ENCODE results near the gene HORMAD1.
"Not testable (repeated sequence)": the region's sequence is repeated elsewhere in the genome, so short reads cannot be mapped to it uniquely, and the experiment has no call there.

HORMAD1 gene

DNA sequence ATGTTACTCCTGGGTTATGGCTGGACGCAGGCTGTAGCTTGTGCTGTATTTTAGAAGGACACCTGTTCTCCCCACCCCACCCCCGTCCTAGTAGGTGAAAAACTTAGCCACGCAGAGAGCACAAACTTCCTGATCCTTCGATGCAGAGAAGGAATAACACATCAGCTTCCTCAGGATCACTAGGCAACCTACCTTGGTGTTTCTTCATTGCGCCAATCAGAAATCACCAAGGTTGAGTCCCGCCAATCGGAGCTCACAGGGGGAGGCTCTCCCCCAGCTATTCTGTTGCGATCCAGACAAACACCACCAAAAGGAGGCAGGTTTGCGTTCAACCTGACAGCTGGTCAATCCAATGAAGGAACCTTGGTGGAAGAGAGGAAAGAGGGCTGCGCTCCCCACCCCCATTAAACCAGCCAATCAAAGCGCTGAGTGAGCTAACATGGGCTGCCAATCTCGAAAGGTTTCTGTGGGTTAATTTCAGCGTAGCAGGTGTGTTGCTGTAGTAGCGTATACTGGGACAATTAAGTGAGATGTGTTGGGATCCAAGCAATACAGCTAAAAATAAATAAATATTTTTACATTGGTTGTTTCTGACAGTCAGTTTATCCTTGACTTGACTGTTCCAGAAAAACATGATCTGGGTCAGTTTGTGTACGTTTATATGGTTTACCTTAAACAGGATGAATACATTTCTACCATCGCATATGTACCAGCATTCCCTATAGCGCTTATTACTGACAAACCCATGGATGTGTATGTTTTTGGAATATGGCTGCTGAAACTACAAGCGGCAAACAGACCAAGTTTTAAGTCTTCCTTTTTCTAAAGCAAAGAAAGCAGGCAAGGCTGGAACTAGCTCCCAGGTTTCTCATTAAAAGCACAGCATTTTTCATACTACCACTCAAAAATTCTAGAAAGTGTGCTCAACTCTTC, 23.4 kb downstream of the HORMAD1 start, which contains the start of gene GOLPH3L:
GOLPH3L (minus strand) TSS at position 160 of the 933 bp plus-strand sequence. CDS start 2,316 bp downstream, outside the sequence.
- peak; percentile 99 for DNase-seq (ENCODE audit: low spot score)

DNA sequence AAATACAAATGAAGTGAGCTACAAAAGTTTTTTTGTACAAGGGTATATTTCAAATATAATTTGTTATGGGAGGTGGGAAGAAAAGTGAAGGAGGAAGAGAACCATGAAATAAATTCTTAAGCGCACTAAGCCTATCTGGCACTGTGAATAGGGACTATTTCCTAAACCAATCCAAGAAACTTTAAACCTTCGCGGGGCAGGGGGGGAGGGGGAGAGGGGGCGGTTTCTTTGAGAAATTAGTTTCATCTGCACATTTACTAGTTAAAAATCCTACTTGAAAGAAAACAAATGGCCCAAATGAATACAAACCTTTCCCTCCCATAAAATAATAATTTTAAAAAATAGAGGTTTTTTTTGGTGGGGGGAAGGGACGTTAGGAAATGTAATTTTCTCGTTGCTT, 24.1 kb downstream of the HORMAD1 start:
- peak; percentile 16 for DNase-seq (ENCODE audit: low spot score)

- DNase-seq (ENCODE audit: low spot score) = no peak
Measured at GRCh38 chr1:150696162-150696561, 24.5 kb downstream of the HORMAD1 start.

DNA sequence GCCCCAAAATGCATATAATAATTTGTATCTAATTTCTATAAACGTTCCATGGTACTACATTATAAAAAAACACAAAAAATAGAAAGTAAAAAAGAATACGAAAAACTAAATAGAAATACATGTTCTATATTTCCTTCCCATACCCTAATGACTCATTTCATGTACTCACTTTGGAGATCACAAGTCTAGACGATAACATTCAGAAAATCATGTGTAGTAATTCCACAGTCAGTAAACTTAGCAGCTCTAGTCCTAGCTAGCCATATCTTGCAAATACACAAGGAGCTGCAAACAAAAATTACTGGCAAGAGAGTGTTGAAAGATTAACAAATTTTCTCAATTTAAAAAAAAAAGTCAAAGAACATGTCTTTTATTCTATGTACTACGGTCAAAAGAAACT, 25.1 kb downstream of the HORMAD1 start:
- DNase-seq (ENCODE audit: low spot score) = no peak

DNA sequence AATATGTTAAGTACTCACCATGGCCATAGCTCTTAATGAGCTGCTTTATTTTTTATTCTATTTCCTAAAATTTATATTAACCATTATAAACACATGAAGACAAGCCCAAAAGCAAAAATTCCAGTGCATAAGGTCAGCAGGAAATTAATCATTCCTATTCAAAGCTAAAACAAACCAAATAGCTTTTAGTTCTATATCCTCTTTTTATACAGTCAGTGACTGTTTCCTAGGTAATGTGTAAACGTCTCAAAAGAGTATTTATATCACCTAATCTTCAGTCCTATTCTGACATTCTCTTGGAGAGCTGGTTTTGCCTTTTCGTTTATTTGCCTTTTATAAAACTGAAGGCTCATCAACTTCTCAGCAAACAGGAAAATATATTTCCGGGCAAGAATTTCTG, 28.0 kb downstream of the HORMAD1 start:
- no peak for DNase-seq (ENCODE audit: low spot score)

DNA sequence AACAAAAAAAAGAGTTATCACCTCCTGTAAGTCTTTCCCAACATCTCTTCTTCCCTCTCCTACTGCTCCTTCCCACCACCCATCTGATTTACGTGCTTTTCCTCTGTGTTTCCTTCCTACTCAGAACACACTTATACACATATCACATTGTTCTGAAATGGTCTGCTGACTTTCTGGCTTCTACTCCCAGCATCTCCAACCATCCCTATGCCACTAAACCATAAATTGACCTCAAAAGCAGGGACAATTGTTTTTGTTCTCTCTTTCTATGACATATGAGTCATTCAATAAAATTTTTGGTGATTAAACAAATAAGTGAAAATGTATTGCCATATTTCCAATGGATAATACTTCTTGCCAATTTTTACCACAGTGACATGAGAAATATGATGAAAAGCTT, 31.9 kb downstream of the HORMAD1 start:
- DNase-seq (ENCODE audit: low spot score) = no peak

- no peak for DNase-seq (ENCODE audit: low spot score)
Measured at GRCh38 chr1:150686275-150686674, 34.4 kb downstream of the HORMAD1 start.

DNA sequence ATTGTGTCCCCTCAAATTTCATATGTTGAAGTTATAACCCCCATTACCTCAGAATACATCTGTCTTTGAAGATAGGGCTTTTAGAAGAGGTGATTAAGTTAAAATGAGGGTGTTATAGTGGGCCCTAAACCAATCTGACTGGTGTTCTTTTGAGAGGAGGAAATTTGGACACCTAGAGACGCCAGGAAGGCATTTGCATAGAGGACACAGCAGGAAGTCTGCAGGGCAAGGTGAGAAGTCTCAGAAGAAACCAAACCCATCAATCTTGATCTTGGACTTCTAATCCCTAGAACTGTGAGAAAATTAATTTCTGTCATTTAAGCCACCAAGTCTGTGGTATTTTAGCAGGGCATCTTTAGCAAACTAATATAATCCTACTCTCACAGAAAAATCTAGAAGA, 36.8 kb downstream of the HORMAD1 start:
- no peak for DNase-seq (ENCODE audit: low spot score)

DNA sequence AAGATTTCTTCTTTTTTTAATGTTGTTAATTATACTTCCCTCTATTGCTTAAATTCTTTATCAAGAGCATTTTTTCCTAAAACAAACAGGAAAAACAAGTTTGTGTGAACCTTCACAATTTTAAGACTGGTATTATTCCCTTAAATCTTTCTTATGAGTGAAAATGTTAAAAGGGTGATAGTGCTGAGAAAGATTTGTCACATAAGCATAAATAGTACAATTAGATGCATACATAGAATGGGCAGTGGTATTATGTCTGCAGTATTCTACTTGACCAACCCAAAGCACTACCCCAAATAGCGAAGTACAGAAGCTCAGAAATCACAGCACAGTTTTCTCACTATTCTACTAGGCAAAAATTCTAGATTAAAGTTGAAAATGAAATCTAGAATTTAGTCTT, 41.7 kb downstream of the HORMAD1 start:
- no peak for DNase-seq (ENCODE audit: low spot score)

DNA sequence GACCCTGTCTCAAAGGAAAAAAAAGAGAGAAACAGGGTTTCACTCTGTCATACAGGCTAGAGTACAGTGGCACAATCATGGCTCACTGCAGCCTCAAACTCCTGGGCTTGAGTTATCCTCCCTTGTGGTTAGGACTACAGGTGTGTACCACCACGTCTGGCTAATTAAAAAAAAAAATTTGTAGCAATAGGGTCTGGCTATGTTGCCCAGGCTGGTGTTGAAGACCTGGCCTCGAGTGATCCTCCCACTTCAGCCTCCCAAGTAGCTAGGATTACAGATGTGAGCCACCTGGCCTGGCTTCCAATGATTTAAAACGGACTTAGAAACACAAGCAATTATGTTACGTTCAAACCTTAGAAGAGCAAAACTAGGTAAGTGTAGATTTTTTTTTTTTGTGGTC, 45.8 kb downstream of the HORMAD1 start:
- DNase-seq (ENCODE audit: low spot score) = no peak

- DNase-seq (ENCODE audit: low spot score) = no peak
Measured at GRCh38 chr1:150663321-150663720, 57.4 kb downstream of the HORMAD1 start.

DNA sequence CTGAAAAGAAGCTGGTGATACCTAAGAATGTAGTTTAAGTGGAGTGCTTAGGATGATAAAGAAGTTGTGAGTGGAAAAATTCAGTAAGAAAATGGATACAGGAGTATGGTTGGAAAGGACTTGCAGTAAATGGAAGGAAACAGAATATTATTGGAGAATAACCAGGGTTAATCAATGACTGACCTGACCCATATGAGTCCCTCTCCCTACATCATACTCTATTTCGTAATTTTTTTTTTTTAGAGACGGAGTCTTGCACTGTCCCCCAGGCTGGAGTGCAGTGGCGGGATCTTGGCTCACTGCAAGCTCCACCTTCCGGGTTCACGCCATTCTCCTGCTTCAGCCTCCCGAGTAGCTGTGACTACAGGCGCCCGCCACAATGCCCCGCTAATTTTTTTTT, 57.9 kb downstream of the HORMAD1 start:
- DNase-seq (ENCODE audit: low spot score) = no peak

- DNase-seq (ENCODE audit: low spot score) = no peak
Measured at GRCh38 chr1:150661156-150661555, 59.5 kb downstream of the HORMAD1 start.

DNA sequence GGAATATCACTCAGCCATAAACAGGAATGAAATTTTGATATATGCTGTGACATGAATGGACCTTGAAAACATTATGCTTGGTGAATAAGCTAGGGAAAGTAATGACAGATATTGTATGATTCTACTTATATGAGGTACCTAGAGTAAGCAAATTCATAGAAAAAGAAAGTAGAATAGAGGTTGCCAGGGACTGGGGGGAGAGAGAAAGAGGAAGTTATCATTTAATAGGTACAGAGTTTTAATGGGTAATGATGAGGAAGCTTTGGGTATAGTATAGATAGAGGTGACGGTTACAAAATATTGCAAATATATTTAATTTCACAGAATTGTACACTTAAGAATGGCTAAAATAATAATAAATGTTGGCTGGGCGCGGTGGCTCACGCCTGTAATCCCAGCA, 60.1 kb downstream of the HORMAD1 start:
- no peak for DNase-seq (ENCODE audit: low spot score)

GRCh38 chr1:150657064-150657463, 63.6 kb downstream of the HORMAD1 start:
- DNase-seq (ENCODE audit: low spot score) = not testable (repeated sequence)

DNA sequence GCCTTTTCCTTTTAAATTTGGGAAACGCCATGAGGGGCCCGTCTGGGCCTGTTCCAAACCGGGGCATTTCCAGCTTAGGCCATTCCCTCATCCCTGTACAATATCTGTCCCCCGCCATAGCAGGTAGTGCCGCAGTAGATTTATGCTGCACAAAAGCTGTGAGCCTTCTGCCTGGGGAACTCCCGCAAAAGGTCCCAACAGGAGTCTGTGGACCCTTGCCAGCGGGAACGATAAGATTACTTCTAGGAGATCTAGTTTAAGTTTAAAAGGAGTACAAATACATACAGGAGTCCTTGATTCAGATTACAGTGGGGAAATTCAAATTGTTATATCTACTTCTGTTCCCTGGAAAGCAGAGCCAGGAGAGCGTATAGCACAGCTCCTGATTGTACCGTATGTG, 66.1 kb downstream of the HORMAD1 start:
- DNase-seq (ENCODE audit: low spot score) = not testable (repeated sequence)

DNA sequence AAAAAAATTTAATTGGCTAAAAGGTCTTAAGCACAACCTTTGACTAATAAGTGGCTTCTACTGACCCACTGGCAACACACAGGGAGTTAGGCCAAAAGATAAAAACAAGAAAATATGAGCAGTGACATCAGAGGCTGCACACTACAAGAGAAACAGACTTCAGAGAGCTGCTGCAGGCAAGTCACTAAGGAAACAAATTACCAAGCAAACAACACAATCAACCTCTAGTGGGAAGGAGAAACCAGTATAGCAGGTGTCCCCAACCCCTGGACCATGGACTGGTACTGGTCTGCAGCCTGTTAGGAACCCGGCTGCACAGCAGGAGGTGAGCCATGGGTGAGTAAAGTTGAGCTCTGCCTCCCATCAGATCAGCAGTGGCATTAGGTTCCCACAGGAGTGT, 70.5 kb downstream of the HORMAD1 start:
- DNase-seq (ENCODE audit: low spot score) = no peak

GRCh38 chr1:150649441-150650075, 71.1 kb downstream of the HORMAD1 start:
- no peak for DNase-seq (ENCODE audit: low spot score)

Measured in SW480 (cell line).